Spleen (tissue), 11 donors: ENCODE results near the gene CNTNAP5. TPM values are rescaled to one million over a fixed set of nuclear protein-coding genes. Genes with fewer than 3 reads are reported as not detected.

Experiments
- DNase-seq: peaks from one replicate; pipeline ENCODE4 v3.0.0-alpha.2; 2020
- H3K27ac ChIP-seq, 8 donors: fragments of 200-600 bp; sonication (generic) in 7 of 8; 1 replicate in 4 of 8; 2 replicates in 4 of 8; pipeline versions ENCODE4 v1.5.0 to v1.8.0; 2016 to 2021; ENCODE audit warnings: inconsistent platforms in 4 of 8, mild to moderate bottlenecking in 4 of 8, moderate library complexity in 1 of 8
- H3K27me3 ChIP-seq, 7 donors: fragments of 200-600 bp; sonication (generic) in 6 of 7; replicated peaks in 1 of 7; 1 replicate in 4 of 7; 2 replicates in 3 of 7; pipeline versions ENCODE4 v1.5.0 to v1.8.0; 2016 to 2021; ENCODE audit warnings: inconsistent platforms in 3 of 7, mild to moderate bottlenecking in 1 of 7
- H3K36me3 ChIP-seq, 6 donors: fragments of 200-600 bp; sonication (generic) in 5 of 6; 1 replicate in 4 of 6; 2 replicates in 2 of 6; pipeline versions ENCODE4 v1.5.0 to v1.8.0; 2016 to 2021; ENCODE audit warnings: inconsistent platforms in 2 of 6
- H3K4me1 ChIP-seq, 6 donors: fragments of 200-600 bp; sonication (generic) in 5 of 6; 1 replicate in 3 of 6; 2 replicates in 3 of 6; pipeline versions ENCODE4 v1.5.0 to v1.8.0; 2016 to 2021; ENCODE audit warnings: inconsistent platforms in 3 of 6
- H3K4me3 ChIP-seq, 8 donors: fragments of 200-600 bp; sonication (generic) in 7 of 8; 1 replicate in 4 of 8; 2 replicates in 4 of 8; pipeline versions ENCODE4 v1.5.0 to v1.8.0; 2016 to 2021; ENCODE audit warnings: inconsistent platforms in 4 of 8, mild to moderate bottlenecking in 4 of 8, moderate library complexity in 2 of 8
- H3K9me3 ChIP-seq, 8 donors: fragments of 200-600 bp; sonication (generic) in 7 of 8; 1 replicate in 4 of 8; 2 replicates in 4 of 8; pipeline versions ENCODE4 v1.5.0 to v1.8.0; 2016 to 2021; ENCODE audit warnings: inconsistent platforms in 4 of 8
- CTCF ChIP-seq, 11 experiments: fragments of 200-600 bp in 7 of 11; fragments of 450-650 bp in 4 of 11; sonication (generic) in 4 of 11; IDR thresholded peaks in 8 of 11; conservative IDR thresholded peaks in 3 of 11; 1 replicate in 7 of 11; 2 replicates in 4 of 11; pipeline versions ENCODE4 v1.4.0 to v1.8.0; 2016 to 2021; ENCODE audit warnings: antibody characterized with exemption in 11 of 11, inconsistent platforms in 4 of 11, mild to moderate bottlenecking in 1 of 11
- POLR2A ChIP-seq, 3 donors: fragments of 450-650 bp; IDR thresholded peaks; one replicate each; pipeline ENCODE4 v1.5.1; 2017; ENCODE audit warnings: antibody characterized with exemption in 3 of 3, mild to moderate bottlenecking in 1 of 3
- POLR2AphosphoS5 ChIP-seq, 3 donors: sonication (generic); formaldehyde crosslinking; IDR thresholded peaks; one replicate each; pipeline ENCODE4 v1.5.1; 2017; ENCODE audit warnings: antibody characterized with exemption in 3 of 3
- WGBS, 5 donors: extraction: QIAGEN DNeasy Blood & Tissue Kit in 3 of 5; methylation state at CpG; one replicate each; pipeline versions ENCODE4 v1.1.5 to v1.1.7; 2013 to 2018; 5-methylcytosine and 5-hydroxymethylcytosine counted together
- intact Hi-C: fragments of 100-400 bp; cut with DNase I; formaldehyde crosslinking; loops from one replicate; pipeline ENCODE4 v1.15.0; 2023; ENCODE audit warnings: low total_unique reads
- polyA plus RNA-seq, 3 donors: library from polyadenylated mRNA; stranded (reverse); fragments of 200-250 nt; gene quantifications; one replicate each; pipeline ENCODE4 v1.2.1, GENCODE V29; 2013
- total RNA-seq, 7 donors: library from RNA; depleted of rRNA in 3 of 7; stranded (reverse); fragments of >200 nt in 3 of 7; fragmentation: NEBNext Ultra II Directional in 4 of 7; extraction: Animal tissue kit (Norgen Biotek cat#: 25700) in 4 of 7; gene quantifications; one replicate each; pipeline versions ENCODE4 v1.1.0 to v1.2.1, GENCODE V29; 2016 to 2021
- donor health status: healthy with polysubstance abuse.
- donor health status: DM: no; HTN: no; CAD: no; lungs with moderate emphysema.
- donor health status: DM: no; HTN: no; CAD: no.
- donor health status: Bipolar disorder and iron deficiency.
- donor health status: healthy.
- donor health status: DM: no; HTN: no; CAD: no.
- donor health status: DM: yes; HTN: yes; CAD: no.

CNTNAP5 gene
- total and polyA plus RNA-seq, 10 donors: 0.18 TPM; not detected in 9

DNA sequence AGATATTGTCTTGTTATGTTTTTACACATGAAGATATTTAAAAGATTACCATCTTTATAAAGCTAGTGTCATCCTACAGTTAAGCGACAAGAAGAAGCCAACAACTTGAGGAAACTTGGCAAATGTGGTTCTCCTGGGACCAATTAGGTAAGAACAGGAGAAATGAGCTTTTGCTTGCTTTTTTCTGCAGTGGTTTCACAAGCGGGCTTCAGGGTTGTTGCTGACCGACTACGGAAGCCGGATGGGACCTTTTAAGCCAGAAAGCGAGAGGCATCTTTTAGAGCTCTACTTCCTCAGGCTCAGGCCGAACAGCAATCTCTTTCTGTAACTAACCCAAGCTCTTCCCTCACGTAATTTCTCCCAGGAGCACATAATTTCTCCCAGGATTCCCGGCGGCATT lies 256.5 kb downstream of the CNTNAP5 start:
- no peak for DNase-seq
- no peak overlapping the region for H3K27ac ChIP-seq
- no peaks in the 10 kb centered on the region for H3K27me3 ChIP-seq
- H3K4me3 ChIP-seq: no peak overlapping the region
- no peaks in the 10 kb centered on the region for H3K36me3 ChIP-seq
- intact Hi-C loops: no loop called here
- TF ChIP-seq POLR2AphosphoS5 (IDR thresholded peaks at IDR 0.05) (no peak), POLR2A (IDR thresholded peaks at IDR 0.05) (no peak), CTCF (IDR thresholded peaks at IDR 0.05 in 8 of 11, conservative IDR thresholded peaks at IDR 0.05 in 3 of 11) (no peak)
- H3K4me1 ChIP-seq: no peaks in the 10 kb centered on the region
- 74 to 90% (median 77%) methylated on average over 10 of the region's 10 CpGs for WGBS, 5 donors
- peaks cover 0 to 26% (median 10%) of the 10 kb centered on the region in 8 donors for H3K9me3 ChIP-seq

DNA sequence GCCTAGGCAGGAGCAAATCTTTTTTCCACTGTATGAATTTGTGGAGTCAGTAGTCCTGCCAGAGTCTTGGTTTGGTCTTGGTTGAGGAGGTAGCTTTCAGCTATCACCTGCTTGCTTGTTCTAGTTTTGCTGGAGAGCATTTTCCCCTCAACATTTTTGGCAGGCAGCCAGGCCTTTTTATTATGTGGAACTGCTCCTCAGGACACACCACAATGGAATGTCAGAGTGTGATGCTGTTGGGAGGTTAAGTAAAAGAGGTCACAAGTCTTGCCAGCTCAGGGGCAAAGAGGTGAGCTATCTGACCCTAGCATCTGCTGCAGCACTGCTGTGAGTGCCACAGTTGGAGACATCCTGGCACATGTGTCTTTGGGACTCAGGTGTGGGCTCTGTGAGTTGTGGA lies 258.0 kb downstream of the CNTNAP5 start:
- DNase-seq: no peak
- Histone ChIP-seq H3K4me3 (no peak overlapping the region), H3K36me3 (no peaks in the 10 kb centered on the region), H3K27ac (no peak overlapping the region), H3K4me1 (no peaks in the 10 kb centered on the region), H3K27me3 (no peaks in the 10 kb centered on the region), H3K9me3 (peaks cover 0 to 26% (median 10%) of the 10 kb centered on the region in 8 donors)
- intact Hi-C loops: no loop called here
- TF ChIP-seq CTCF (IDR thresholded peaks at IDR 0.05 in 8 of 11, conservative IDR thresholded peaks at IDR 0.05 in 3 of 11) (no peak), POLR2A (IDR thresholded peaks at IDR 0.05) (no peak)

- WGBS, 5 donors: 78 to 83% (median 81%) methylated on average over 7 of the region's 7 CpGs
- TF ChIP-seq POLR2AphosphoS5 (IDR thresholded peaks at IDR 0.05) (no peak), POLR2A (IDR thresholded peaks at IDR 0.05) (no peak), CTCF (IDR thresholded peaks at IDR 0.05 in 8 of 11, conservative IDR thresholded peaks at IDR 0.05 in 3 of 11) (no peak)
Measured at GRCh38 chr2:124286089-124286783, 261.1 kb downstream of the CNTNAP5 start.

GRCh38 chr2:124289060-124289459 lies 264.0 kb downstream of the CNTNAP5 start:
- TF ChIP-seq CTCF (IDR thresholded peaks at IDR 0.05 in 8 of 11, conservative IDR thresholded peaks at IDR 0.05 in 3 of 11) (no peak), POLR2A (IDR thresholded peaks at IDR 0.05) (no peak), POLR2AphosphoS5 (IDR thresholded peaks at IDR 0.05) (no peak)

More at GRCh38 chr2:124286089-124286783, 261.1 kb downstream of the CNTNAP5 start:
- H3K36me3 ChIP-seq: no peaks in the 10 kb centered on the region
- intact Hi-C loops: no loop called here
- no peak overlapping the region for H3K4me3 ChIP-seq
- DNase-seq: no peak
- no peak overlapping the region for H3K27ac ChIP-seq
- no peaks in the 10 kb centered on the region for H3K4me1 ChIP-seq
- peaks cover 0 to 26% (median 10%) of the 10 kb centered on the region in 8 donors for H3K9me3 ChIP-seq
- no peaks in the 10 kb centered on the region for H3K27me3 ChIP-seq

More at GRCh38 chr2:124289060-124289459, 264.0 kb downstream of the CNTNAP5 start:
- Histone ChIP-seq H3K4me3 (no peak overlapping the region), H3K27me3 (no peaks in the 10 kb centered on the region), H3K36me3 (no peaks in the 10 kb centered on the region), H3K4me1 (no peaks in the 10 kb centered on the region), H3K9me3 (peaks cover 0 to 9% (median 1%) of the 10 kb centered on the region in 8 donors), H3K27ac (no peak overlapping the region)
- intact Hi-C loops: no loop called here
- no peak for DNase-seq
- WGBS, 5 donors: 49 to 68% (median 59%) methylated on average over 1 of the region's 1 CpG
